CD4-positive, alpha-beta T cell treated with Interleukin-17A for 1 hour (primary cell): ENCODE results near the gene RAB8A.

Experiments
- DNase-seq: peaks from one replicate; pipeline ENCODE4 v3.0.0-alpha.2; 2020

The RAB8A gene

DNA sequence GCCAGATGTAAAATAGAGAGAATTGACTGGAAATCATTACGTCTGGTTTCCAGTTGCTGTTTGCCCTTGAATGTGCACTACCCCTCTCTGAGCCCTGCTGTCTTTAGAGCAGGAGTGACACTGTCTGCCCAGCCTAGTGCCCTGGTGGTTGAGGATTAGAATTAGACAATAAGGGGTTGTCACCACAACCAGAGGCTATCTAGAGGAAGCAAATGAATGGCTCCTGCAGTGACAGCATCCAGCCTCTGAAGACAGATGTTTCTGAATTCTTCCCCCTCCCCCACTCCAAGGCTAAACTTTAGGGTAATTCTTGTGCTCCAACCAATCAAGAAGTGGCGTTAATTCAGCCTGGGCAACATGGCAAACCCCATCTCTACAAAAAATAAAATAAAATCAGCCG is 2.0 kb downstream of the RAB8A start:
- DNase-seq: no peak

DNA sequence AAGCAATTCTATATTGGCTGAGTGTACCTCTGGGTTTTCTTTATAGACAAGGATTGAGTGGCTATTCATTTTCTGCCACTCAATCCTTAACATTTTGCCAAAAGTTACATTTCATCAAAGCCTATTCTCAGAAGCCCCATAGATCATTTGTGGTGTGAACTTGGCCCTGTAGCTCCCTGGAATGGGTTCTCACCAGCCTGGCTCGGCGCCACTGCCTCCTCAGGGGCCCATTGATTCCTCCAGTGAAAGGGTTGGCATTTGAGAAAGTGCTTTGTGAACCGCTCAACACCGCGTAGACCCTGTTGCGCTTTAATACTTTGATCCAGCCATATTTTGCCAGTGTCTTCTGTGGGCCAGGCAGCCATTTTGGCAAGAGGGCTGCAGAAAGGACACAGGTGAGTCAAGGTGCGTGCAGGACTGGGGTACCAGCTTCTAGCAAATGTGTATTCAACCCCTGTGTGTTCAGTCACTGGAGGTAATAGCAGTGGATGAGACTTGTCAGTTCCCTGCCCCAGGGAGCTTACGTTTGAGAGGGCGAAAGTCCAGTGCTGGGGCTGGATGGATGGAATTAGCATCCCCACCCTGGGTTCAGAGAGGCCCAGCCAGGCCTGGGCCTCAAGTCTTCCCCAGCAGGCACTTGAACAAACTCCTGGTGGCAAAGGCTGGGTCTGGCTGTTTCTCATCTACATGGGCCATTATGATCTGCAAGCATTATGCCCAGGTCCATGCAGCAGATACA is 3.8 kb downstream of the RAB8A start:
- no peak for DNase-seq

DNA sequence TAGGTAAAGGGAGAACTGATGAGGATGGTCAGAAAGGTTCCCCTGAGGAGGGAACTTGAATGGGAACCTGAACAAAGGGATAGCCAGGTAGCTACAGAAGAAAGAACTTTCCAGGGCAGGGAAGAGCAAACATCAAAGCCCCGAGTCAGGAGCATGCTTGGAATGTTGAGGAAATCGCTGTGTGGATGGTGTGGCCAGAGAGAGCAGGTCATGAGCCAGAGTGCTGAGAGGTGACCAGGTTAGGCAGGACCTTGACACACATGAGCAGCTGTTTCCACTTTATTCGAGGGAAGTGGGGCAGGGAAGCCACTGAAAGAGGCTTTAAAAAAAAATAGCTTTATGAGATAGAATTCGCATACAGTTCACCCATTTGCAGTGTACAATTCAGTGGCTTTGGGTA is 4.4 kb downstream of the RAB8A start:
- no peak for DNase-seq

DNA sequence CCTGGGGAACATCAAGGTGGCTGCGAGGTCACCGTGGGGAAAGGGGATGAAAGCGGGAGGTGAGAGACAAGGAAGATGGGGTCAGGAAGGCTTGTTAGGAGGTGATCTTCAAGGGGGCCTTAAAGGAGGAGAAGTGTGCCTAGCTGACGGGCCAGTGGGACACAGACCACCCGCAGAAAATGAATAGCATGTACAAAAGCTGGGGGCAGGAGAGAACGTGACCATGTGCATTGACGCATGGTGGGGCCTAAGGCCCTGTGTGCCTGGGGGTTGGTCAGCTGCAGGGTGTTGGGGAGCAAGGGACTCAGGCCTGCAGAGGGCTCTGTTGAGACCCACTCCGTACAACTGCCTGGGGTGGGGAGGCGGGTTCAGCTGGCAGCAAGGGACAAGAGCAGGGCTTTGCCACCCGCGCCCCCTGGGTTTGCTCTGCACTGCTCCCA is 5.9 kb downstream of the RAB8A start:
- DNase-seq: no peak

DNA sequence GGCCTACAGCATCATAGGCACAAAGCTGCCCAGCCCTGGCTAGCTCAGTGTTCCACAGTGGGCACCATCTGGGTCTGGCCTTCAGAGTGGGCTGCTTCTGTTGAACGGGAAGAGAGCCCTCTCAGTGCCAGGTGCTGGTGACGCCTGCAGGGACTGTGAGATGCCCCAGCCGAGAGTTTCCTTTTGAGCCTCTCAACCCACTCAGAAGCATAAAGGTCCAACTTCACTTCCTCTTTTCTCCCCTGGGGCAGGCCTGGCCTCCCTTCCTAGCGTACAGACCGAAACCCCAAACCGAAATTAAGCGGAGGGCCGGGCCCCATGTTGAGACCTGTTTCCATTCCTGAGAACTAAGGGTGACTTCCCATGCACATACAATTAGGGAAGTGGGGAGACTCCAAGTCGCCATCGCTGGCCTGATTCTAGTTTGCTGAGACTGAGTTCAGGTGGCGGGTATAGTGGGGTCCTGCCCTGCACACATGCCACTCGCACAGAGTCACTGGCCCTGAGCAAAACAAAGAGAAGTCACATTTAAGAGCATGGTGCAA is 6.9 kb downstream of the RAB8A start:
- DNase-seq: peak; percentile 49

DNA sequence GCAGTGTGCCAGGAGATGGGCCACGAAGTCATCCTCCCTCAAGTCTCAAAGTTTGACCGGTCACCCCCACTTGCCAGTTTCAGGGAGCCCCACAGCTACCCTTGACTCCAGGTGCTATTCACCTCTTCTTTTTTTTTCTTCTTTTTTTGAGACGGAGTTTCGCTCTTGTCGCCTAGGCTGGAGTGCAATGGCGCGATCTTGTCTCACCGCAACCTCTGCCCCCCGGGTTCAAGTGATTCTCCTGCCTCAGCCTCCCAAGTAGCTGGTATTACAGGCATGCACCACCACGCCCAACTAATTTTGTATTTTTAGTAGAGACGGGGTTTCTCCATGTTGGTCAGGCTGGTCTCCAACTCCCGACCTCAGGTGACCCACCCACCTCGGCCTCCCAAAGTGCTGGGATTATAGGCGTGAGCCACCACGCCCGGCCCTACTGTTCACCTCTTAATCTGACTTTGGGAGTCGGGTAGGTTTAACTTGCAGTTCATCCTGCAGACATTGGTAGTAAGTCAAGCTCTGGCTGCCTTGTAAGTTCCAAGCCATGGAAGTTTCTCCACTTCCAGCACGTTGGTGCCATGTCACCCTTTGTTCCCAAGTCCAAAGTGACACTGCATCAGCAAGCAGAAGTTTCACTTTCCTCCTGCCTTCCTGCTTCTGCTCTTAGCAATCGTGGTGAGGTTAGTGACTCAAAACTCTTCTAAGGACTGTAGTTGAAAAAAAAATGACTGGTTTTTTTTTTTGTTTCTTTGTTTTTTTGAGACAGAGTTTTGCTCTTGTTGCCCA is 7.6 kb downstream of the RAB8A start:
- peak; percentile 64 for DNase-seq

DNA sequence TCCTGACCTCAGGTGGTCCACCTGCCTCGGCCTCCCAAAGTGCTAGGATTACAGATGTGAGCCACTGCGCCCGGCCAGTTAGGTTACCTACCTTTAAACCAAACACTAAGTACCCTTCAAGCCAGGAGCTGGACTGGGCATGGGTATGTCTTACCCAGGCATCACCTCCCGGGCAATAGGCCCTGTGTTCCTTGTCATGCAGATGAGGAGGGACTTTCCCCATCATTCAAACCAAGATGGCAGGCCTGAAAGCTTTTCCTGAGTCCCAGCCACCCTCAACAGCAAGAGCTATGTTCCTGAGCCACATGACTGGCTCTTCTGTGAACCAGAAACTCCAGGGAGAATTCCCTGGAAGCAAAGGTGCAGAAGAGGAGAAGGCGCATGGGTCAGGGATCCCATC is 9.5 kb downstream of the RAB8A start:
- DNase-seq: no peak

DNA sequence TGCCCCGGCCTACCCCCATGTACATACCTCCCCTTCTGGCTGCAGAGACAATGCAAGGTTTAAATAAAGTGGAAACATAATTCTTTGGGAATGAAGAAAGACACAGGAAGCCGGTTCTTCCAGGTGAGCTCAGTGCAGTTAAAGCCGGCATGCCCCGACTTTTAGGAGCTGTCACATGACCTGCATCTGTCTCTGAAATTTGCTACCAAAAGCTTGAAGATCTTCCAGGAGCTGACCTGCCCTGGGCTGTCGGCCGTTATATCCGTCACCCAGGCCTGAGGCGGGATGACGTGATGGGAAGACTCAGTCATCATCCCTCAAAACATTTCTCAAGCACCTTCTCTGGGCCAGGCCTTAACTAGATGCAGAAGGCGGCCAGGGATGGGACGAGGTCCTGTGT is 10.3 kb downstream of the RAB8A start:
- DNase-seq: no peak

DNA sequence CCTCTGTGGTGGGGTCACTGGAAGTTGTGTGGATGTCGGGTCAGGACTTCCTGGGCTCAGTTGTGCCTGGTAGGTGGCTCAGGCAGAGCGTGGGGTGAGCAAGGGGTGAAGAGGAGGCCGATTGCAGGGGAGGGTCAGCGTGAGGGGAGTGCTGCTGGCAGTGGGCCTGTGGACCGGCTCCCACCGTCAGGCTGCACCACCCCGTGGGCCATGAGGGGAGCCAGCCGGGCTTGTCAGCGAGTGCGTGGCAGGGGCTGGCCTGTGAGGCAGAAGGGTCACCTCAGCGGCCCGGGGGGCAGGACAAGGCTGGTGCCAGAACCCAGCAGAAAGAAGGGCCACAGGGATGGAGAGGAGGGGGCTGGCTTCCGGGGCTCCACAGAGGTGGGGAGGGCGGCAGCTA is 13.3 kb downstream of the RAB8A start:
- DNase-seq: no peak

DNA sequence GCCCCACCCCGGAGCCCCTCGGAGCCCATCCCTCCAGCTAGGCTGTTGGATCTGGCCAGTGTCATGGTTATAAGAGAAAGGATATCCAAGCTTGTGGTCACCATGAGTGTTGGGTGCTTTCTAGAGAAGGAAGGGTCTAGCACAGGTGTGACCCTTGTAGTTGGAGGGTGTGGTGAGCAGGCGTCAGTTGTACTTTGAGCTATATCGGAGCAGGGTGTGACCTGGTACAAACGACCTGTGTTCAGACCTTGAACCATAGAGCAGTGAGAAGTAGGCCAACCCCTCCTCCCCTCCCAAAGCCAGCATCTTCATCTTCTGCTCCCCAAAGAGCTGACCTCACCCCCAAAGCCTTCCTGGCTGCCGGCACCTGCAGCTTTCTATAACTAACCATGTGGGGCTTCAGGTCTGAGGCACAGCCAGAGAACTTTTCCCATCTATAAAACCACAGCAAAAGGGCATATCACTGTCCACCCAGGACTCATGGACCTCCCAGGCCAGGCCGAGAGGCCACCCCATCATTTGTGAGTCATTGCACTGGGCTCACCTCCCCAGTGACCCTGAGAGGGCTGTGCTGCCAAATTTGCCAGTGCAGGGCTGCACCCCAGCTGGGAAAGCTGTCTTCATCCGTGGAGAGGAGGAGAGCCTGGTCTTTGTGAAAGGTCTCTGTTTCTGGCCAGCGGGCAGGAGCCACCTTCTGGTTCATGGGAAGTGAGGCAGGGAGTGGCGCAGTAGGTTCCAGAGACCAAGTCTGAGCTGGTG is 14.2 kb downstream of the RAB8A start:
- no peak for DNase-seq

DNA sequence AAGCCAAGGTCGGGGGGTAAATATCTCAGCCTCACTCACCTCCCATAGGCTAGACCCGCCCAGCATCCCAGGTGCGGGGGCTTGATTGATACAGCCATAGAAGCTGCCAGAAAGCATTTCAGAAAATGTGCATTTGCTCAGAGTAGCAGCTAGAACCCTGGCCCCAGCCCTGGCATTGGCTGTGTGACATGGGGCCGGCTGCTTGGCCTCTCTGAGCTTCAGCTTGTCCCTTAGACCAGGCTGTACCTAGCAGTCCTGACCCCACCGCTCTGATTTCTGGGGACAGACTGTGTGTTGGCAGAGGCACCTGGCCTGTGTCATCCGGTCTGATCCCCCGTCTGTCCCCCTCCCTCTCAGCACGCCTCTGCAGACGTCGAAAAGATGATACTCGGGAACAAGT is 15.4 kb downstream of the RAB8A start:
- no peak for DNase-seq

DNA sequence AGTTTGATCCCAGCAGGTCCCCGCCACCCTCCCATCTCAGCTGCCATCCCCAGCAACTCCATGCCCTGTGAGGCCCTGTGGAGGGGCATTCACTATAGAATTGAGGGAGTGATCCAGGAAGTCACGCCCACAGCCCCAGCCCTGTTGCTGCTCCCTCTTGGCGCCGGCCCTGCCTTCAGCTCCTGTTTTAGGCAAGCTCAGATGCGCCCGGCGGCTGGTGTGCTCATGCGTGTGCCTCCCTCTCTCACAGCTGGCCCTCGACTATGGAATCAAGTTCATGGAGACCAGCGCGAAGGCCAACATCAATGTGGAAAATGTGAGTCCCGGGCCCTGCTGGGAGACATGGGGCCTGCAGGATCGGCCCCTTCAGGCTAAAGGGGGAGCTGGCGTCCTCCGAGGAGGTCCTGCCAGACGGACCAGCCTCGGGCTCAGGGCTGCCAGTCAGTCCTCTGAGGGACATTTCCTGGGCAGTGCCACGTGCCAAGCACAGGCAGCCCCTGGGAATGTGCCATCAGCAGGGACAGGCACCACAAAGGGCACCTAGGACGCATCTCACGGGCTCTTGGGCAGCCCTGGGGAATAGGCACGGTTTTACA is 16.2 kb downstream of the RAB8A start:
- no peak for DNase-seq

DNA sequence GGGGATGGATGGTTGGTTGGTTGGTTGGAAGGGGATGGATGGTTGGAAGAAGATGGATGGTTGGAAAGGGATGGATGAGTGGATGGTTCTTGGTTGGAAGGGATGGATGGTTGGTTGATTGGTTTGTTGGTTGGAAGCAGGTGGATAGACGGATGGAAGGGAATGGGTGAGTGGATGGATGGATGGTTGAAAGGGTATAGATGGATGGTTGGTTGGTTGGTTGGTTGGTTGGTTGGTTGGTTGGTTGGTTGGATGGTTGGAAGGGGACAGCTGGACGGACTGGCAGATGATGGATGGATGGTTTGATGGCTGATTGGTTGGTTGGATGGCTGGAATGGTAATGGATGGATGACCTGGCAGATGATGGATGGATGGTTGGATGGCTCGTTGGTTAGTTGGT is 20.0 kb downstream of the RAB8A start:
- no peak for DNase-seq

DNA sequence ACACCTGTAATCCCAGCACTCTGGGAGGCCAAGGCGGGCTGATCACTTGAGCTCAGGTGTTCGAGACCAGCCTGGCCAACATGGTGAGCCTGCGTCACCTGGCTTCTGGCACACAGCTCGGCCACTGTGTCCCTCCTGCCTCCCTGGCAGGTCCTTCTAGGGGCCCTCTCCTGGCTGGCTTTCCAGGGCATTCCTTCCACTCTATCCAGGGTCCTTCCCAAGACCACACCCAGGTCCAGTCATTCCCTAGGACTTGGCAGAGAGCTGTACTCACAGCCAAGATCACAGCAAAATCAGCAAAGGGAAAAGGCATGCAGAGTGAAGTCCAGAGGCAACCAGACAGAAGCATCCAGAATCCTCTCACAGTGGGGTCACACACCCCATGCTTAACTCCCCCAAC is 22.1 kb downstream of the RAB8A start:
- DNase-seq: no peak

DNA sequence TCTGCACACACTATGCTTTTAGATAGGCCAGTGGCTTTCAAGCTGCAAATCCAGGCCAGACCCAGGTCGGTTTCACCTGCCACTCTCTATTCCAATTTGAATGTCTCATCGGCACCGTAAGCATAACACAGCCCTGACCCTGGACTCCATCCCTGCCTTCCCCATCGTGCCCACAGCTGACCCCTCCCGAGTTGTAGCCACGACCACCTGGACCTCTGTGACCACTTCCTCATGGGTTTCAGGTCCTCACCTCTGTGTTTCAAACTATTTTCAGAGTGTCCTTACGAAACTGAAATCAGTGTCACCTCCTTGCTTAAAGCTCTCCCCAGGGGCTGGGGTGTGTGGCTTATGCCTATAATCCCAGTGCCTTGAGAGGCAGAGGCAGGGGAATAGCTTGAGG is 22.8 kb downstream of the RAB8A start:
- DNase-seq: no peak

DNA sequence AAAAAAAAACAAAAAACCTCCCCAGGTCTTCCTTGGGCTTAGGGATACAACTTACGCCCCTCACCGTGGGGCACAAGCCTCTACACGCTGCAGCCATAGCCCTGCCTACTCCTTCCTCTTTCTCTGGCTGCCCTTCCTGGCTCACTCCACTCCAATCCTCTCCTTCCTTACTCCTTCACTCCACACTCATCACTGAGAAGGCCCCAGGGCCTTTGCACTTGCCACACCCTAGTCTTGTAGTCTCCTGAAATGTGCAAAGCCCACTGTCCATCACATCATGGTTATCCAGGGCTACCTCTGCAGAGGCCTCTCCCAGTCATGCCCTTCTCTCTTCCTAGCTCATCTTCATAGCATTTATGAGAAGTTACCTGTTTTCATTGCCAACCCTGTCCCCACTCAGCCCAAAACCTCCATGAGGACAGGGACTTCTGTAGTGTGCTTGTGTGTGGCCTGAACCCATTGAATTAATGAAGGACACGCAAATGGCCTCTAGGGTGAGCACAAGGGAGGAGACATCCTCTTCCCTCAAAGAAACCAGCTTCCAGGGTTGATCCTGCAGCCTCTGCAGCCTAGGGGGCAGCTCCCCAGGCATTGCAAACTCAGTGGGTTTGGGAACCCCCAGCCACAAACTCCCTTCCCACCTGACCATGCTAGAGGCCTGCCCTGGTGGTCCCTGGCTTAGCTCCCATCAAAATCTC is 23.9 kb downstream of the RAB8A start:
- DNase-seq: no peak

DNA sequence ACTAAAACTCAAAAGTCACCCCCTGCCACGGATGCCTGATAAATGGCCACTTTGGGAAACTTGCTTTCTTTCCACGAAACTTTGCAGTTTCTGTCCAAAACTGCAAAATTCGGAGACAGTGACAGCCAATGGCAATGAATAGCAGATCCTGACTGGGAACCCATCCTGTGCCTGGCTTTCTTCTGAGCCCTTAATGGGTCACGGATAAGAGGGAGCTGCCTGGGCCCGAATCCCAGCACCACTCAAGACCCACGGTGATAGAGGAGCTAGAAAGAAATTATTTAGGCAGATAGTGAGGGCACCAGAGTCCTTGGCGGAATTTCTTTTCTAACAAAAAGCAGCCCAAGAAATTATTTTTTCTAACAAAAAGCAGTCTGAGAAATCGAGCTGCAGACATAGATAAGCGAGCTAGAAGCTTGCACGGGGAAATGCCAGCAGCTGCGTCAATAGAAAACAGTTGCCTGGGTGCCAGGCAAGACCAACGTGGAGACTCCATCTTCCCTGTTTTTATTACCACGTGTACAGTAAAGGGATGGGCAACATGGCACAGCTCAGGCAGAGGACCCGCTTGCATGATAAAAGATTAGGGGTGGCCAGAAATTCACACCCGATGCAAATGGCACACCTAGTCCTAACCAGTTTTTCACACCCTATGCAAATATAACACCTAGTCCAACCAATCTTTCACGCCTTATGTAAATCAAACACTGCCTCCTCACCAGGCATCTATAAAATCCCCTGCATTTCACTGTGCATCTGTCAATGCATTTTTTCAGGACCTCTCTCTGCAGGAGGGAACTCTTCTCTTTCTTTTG is 24.7 kb downstream of the RAB8A start:
- no peak for DNase-seq

DNA sequence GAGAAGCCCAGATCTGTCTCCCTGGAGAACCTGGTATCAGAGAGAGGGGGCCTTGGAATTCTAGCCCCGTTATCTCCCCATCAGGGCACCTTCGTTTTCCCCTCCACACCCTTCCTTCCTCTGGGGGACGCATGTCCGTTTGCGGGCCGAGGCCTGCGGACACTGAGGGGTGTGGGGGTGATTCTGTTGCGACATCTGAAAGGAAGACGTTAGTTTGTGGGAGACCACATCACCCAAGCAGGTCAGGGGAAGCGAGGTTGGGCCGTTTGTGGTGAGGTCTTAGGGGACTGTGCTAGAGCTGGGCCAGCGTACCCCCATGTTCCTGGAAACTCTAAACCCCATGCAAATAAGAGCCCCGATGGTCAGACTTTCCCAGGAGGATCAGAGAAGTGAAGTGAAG is 28.1 kb downstream of the RAB8A start:
- DNase-seq: no peak

DNA sequence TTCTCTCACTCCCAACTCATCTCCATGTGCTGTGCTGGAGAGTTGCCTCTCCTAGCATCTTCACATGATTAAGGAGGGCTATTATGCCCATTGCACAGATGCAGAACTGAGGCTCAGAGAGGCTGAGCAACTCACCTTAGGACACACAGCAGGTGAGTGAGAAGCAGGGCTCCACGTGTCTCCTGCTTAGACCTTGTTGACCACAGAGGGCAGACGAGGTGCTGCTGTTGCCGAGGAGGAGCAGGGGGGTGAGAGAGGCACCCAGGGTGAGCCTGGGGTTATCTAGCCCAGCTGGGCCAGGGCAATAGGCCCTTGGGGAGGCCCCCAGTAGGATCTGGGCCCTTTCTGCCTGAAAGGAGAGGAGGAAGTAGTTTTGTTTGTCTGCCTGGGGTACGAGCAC is 29.4 kb downstream of the RAB8A start:
- DNase-seq: no peak

DNA sequence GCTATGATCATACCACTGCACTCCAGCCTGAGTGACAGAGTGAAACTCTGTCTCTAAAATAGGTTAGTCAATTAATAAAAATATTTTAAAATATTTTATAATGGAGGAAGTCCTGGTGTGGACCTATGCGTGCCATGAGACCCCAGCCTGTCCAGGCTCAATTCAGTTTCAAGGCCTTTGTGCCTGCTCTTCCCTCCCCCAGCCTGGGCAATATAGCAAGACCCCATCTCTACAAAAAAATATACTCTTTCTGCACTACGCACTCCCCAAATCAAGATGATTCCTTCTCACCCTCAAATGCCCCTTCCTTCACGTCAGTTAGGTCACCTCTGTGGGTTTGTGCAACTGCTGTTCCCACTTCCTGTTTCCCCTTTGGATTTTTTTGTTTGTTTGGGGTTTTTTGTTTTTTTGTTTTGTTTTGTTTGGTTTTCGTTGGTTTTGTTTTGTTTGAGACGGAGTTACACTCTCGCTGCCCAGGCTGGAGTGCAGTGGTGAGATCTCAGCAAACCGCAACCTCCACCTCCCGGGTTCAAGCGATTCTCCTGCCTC is 30.4 kb downstream of the RAB8A start:
- no peak for DNase-seq
